ENCODE results near the gene TWSG1. TPM values are rescaled to one million over a fixed set of nuclear protein-coding genes. Genes with fewer than 3 reads are reported as not detected.

The TWSG1 gene
- total RNA-seq, 1 donor from 2014 or later: 20.0 TPM

- Mint-ChIP-seq H3K9me3 (ENCODE audit: unreplicated experiment) (peaks cover 11% of the 10 kb centered on the region), H3K36me3 (ENCODE audit: low read depth, unreplicated experiment) (peaks cover 13% of the 10 kb centered on the region), H3K27ac (ENCODE audit: unreplicated experiment) (no peak overlapping the region), H3K27me3 (ENCODE audit: unreplicated experiment) (no peaks in the 10 kb centered on the region), H3K4me3 (ENCODE audit: unreplicated experiment) (no peak overlapping the region), H3K4me1 (ENCODE audit: unreplicated experiment) (no peaks in the 10 kb centered on the region)
- no peak for TF ChIP-seq CTCF (IDR thresholded peaks at IDR 0.05; ENCODE audit: unreplicated experiment)
- DNase-seq (ENCODE audit: low spot score): no peak
These were observed 42.5 kb upstream of the TWSG1 start for GRCh38 chr18:9292047-9292446.

GRCh38 chr18:9293948-9294347 lies 40.6 kb upstream of the TWSG1 start:
- Mint-ChIP-seq H3K4me3 (ENCODE audit: unreplicated experiment) (no peak overlapping the region), H3K36me3 (ENCODE audit: low read depth, unreplicated experiment) (peaks cover 13% of the 10 kb centered on the region), H3K4me1 (ENCODE audit: unreplicated experiment) (peaks cover 2% of the 10 kb centered on the region), H3K27ac (ENCODE audit: unreplicated experiment) (no peak overlapping the region), H3K27me3 (ENCODE audit: unreplicated experiment) (no peaks in the 10 kb centered on the region), H3K9me3 (ENCODE audit: unreplicated experiment) (peaks cover 11% of the 10 kb centered on the region)
- no peak for DNase-seq (ENCODE audit: low spot score)
- no peak for TF ChIP-seq CTCF (IDR thresholded peaks at IDR 0.05; ENCODE audit: unreplicated experiment)

GRCh38 chr18:9296233-9297006 lies 38.2 kb upstream of the TWSG1 start:
- no peak for DNase-seq (ENCODE audit: low spot score)
- Mint-ChIP-seq H3K4me3 (ENCODE audit: unreplicated experiment) (no peak overlapping the region), H3K4me1 (ENCODE audit: unreplicated experiment) (peaks cover 6% of the 10 kb centered on the region), H3K9me3 (ENCODE audit: unreplicated experiment) (peaks cover 11% of the 10 kb centered on the region), H3K36me3 (ENCODE audit: low read depth, unreplicated experiment) (peaks cover 13% of the 10 kb centered on the region), H3K27me3 (ENCODE audit: unreplicated experiment) (no peaks in the 10 kb centered on the region), H3K27ac (ENCODE audit: unreplicated experiment) (no peak overlapping the region)
- no peak for TF ChIP-seq CTCF (IDR thresholded peaks at IDR 0.05; ENCODE audit: unreplicated experiment)

- Mint-ChIP-seq H3K27me3 (ENCODE audit: unreplicated experiment) (no peaks in the 10 kb centered on the region), H3K36me3 (ENCODE audit: low read depth, unreplicated experiment) (peaks cover 13% of the 10 kb centered on the region), H3K4me3 (ENCODE audit: unreplicated experiment) (no peak overlapping the region), H3K27ac (ENCODE audit: unreplicated experiment) (no peak overlapping the region), H3K4me1 (ENCODE audit: unreplicated experiment) (peaks cover 6% of the 10 kb centered on the region), H3K9me3 (ENCODE audit: unreplicated experiment) (peaks cover 11% of the 10 kb centered on the region)
- no peak for TF ChIP-seq CTCF (IDR thresholded peaks at IDR 0.05; ENCODE audit: unreplicated experiment)
- no peak for DNase-seq (ENCODE audit: low spot score)
These were observed 37.6 kb upstream of the TWSG1 start for GRCh38 chr18:9297007-9297393.

- Mint-ChIP-seq H3K27ac (ENCODE audit: unreplicated experiment) (no peak overlapping the region), H3K4me3 (ENCODE audit: unreplicated experiment) (no peak overlapping the region), H3K9me3 (ENCODE audit: unreplicated experiment) (peaks cover 5% of the 10 kb centered on the region), H3K27me3 (ENCODE audit: unreplicated experiment) (peaks cover 1% of the 10 kb centered on the region), H3K4me1 (ENCODE audit: unreplicated experiment) (no peaks in the 10 kb centered on the region), H3K36me3 (ENCODE audit: low read depth, unreplicated experiment) (peaks cover 4% of the 10 kb centered on the region)
- DNase-seq (ENCODE audit: low spot score): no peak
- TF ChIP-seq CTCF (IDR thresholded peaks at IDR 0.05; ENCODE audit: unreplicated experiment): no peak
These were observed 30.0 kb upstream of the TWSG1 start for GRCh38 chr18:9304388-9305070.

All from endothelial cell (in vitro differentiated cells).